Upper lobe of right lung (tissue), 1 donor: ENCODE data around the gene NUFIP2. TPM values are rescaled to one million over a fixed set of nuclear protein-coding genes. Genes with fewer than 3 reads are reported as not detected.
"Not testable (repeated sequence)": the region's sequence is repeated elsewhere in the genome, so short reads cannot be mapped to it uniquely, and the experiment has no call there.

Experiments
- ATAC-seq: fragments of 200-7000 bp; cut with Tn5 transposase; one replicate; pipeline ENCODE4 v1.9.1; 2020; ENCODE audit warnings: mild to moderate bottlenecking, moderate library complexity
- DNase-seq: peaks from one replicate; pipeline ENCODE4 v3.0.0-alpha.2; 2020
- H3K27ac ChIP-seq: fragments of 200-600 bp; one replicate; pipeline ENCODE4 v1.8.0; 2022
- H3K27me3 ChIP-seq: fragments of 200-600 bp; one replicate; pipeline ENCODE4 v1.8.0; 2022; ENCODE audit warnings: mild to moderate bottlenecking
- H3K36me3 ChIP-seq: fragments of 200-600 bp; one replicate; pipeline ENCODE4 v1.8.0; 2022
- H3K4me1 ChIP-seq: fragments of 200-600 bp; one replicate; pipeline ENCODE4 v1.8.0; 2022
- H3K4me3 ChIP-seq: fragments of 200-600 bp; one replicate; pipeline ENCODE4 v1.8.0; 2022; ENCODE audit warnings: mild to moderate bottlenecking
- H3K9me3 ChIP-seq: fragments of 200-600 bp; one replicate; pipeline ENCODE4 v1.8.0; 2022
- intact Hi-C: fragments of 100-400 bp; cut with DNase I; formaldehyde crosslinking; loops from one replicate; pipeline ENCODE4 v1.11.0; 2022
- total RNA-seq: library from RNA; stranded (reverse); fragmentation: NEBNext Ultra II Directional; extraction: Animal tissue kit (Norgen Biotek cat#: 25700); gene quantifications from one replicate; pipeline ENCODE4 v1.2.1, GENCODE V29; 2021
- TF ChIP-seq, protein P1 (sequence below): fragments of 200-600 bp; IDR thresholded peaks from one replicate; pipeline ENCODE4 v1.8.0; 2022; ENCODE audit warnings: antibody characterized with exemption
- donor health status: DM: no; HTN: yes; CAD: no; lungs with severe emphysema.

Gene NUFIP2
- total RNA-seq, 1 donor from 2014 or later, result 51.5 TPM

DNA sequence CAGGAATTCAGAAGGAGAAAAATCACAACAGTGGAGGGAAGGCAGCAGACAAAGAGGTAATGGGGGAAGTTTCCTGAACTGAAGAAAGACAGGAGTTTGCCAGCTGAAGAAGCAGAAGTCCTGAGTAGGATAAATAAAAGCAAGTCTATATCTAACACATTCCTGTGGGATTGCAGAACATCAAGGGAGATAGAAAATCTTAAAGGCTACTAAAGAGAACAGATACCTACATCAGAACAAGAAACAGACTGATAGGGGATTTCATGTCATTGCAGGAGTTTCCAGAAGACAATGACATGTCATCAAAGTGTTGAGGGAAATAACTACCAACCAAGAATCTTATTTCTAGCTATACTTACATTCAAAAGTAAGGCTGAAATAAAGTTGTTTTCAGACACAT is 68.6 kb downstream of the NUFIP2 start:
- Histone ChIP-seq H3K4me1 (no peaks in the 10 kb centered on the region), H3K36me3 (no peaks in the 10 kb centered on the region), H3K4me3 (no peak overlapping the region), H3K27me3 (no peaks in the 10 kb centered on the region), H3K27ac (no peak overlapping the region), H3K9me3 (no peaks in the 10 kb centered on the region)
- TF ChIP-seq, protein P1, sequence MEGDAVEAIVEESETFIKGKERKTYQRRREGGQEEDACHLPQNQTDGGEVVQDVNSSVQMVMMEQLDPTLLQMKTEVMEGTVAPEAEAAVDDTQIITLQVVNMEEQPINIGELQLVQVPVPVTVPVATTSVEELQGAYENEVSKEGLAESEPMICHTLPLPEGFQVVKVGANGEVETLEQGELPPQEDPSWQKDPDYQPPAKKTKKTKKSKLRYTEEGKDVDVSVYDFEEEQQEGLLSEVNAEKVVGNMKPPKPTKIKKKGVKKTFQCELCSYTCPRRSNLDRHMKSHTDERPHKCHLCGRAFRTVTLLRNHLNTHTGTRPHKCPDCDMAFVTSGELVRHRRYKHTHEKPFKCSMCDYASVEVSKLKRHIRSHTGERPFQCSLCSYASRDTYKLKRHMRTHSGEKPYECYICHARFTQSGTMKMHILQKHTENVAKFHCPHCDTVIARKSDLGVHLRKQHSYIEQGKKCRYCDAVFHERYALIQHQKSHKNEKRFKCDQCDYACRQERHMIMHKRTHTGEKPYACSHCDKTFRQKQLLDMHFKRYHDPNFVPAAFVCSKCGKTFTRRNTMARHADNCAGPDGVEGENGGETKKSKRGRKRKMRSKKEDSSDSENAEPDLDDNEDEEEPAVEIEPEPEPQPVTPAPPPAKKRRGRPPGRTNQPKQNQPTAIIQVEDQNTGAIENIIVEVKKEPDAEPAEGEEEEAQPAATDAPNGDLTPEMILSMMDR, result no peak
- intact Hi-C loops, result no loop called here
- DNase-seq (no peak), ATAC-seq (no peak)

DNA sequence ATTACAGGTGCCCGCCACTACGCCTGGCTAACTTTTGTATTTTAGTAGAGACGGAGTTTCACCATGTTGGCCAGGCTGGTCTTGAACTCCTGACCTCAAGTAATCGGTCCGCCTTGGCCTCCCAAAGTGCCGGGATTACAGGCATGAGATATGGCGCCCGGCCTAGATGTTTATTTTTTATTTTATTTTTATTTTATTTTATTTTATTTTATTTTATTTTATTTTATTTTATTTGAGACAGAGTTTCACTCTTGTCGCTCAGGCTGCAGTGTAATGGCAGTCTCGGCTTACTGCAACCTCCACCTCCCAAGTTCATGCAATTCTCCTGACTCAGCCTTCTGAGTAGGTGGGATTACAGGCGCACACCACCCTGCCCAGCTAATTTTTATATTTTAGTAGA is 72.6 kb downstream of the NUFIP2 start:
- H3K4me1 ChIP-seq, H3K4me3 ChIP-seq, H3K9me3 ChIP-seq, DNase-seq, intact Hi-C loops, H3K27me3 ChIP-seq, H3K36me3 ChIP-seq, H3K27ac ChIP-seq, ATAC-seq: not testable (repeated sequence)

DNA sequence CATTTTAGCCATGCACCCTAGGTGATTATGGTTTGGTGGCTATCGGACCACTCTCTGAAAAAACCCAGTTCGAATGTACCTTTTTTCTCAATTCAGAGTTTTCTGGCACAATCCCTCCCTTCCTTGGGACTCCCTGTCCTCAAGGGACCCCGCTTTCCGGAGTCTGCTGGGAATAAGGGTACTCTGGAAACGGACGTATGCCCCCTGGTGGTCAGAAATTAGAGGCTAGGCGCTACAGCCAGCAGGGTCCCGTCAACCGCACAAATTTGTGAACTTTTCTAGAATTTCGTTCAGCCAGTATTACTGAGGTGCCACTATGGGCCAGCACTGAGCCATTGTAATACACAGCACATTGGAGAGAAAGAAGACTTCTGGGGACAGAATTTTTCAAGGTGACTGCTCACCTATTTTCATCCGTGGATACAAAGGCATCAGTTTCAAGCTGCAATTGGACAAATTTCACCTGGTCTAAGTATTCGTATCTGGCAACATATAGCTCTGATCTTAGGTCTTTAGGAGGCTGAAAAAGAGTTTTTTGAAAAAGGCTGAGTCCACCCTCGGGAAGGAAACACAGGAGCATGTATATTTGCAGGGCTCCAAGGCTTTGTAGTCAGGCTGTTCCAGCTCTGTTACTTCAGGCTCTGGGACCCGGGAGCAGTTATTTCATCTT is 74.4 kb downstream of the NUFIP2 start:
- DNase-seq (peak; percentile 79), ATAC-seq (peak; percentile 95)
- no peaks in the 10 kb centered on the region for H3K27me3 ChIP-seq
- H3K27ac ChIP-seq, result no peak overlapping the region
- no peaks in the 10 kb centered on the region for H3K36me3 ChIP-seq
- TF ChIP-seq, protein P1, result peak; percentile 98
- peaks cover 6% of the 10 kb centered on the region for H3K4me1 ChIP-seq
- H3K9me3 ChIP-seq, result no peaks in the 10 kb centered on the region
- intact Hi-C loops, result loop anchor here (5.0 kb wide), 1 partner anchor 72 kb away; no protein-coding TSS in a partner anchor
- no peak overlapping the region for H3K4me3 ChIP-seq

DNA sequence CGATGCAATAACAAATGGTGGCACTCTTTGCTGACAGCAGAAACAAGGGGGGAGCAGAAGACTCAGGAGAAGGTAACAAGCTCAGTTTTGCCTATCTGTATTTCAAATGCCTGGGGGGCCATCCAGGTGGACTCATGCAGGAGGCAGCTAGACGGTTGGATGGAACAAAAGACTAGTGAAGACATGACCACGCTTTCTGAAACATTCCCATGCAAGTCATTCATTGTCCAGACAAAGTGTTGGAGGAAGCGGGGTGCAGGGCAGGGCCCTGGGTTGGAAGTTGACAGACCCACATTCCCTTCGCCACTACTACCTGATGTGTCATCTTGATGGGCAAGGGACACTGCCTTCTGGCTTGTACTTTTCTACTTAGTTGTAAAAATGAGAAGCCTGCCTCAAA is 77.1 kb downstream of the NUFIP2 start:
- DNase-seq, result no peak
- TF ChIP-seq, protein P1, result no peak

DNA sequence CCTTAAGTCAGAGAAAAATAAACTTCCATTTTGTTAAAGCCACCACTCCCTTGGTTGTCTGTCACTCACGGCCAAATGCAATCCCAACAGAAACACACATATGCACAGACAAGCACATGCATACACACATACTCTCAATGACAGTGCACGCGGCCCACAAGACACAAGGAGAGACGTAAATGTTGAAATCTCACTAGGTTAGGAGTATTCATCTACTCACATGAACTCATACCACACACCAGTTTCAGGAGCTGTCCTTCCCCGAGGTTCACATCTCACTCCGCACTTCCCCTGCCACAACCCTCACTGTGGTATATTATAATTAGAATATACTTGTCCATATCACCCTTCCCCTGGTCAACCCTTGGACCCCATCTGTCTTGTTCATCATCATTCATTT is 77.8 kb downstream of the NUFIP2 start:
- Histone ChIP-seq H3K4me1 (peaks cover 6% of the 10 kb centered on the region), H3K27ac (no peak overlapping the region), H3K9me3 (no peaks in the 10 kb centered on the region), H3K36me3 (no peaks in the 10 kb centered on the region), H3K27me3 (no peaks in the 10 kb centered on the region), H3K4me3 (no peak overlapping the region)
- TF ChIP-seq, protein P1, result no peak
- intact Hi-C loops, result loop anchor here (5.0 kb wide), 1 partner anchor 69 kb away; no protein-coding TSS in a partner anchor
- DNase-seq (no peak), ATAC-seq (no peak)

More for the DNA sequence above, 77.1 kb downstream of the NUFIP2 start:
- Histone ChIP-seq H3K27ac (no peak overlapping the region), H3K9me3 (no peaks in the 10 kb centered on the region), H3K4me1 (peaks cover 6% of the 10 kb centered on the region), H3K4me3 (no peak overlapping the region), H3K36me3 (no peaks in the 10 kb centered on the region), H3K27me3 (no peaks in the 10 kb centered on the region)
- ATAC-seq, result no peak
- intact Hi-C loops, result loop anchor here (5.0 kb wide), 1 partner anchor 70 kb away; no protein-coding TSS in a partner anchor

DNA sequence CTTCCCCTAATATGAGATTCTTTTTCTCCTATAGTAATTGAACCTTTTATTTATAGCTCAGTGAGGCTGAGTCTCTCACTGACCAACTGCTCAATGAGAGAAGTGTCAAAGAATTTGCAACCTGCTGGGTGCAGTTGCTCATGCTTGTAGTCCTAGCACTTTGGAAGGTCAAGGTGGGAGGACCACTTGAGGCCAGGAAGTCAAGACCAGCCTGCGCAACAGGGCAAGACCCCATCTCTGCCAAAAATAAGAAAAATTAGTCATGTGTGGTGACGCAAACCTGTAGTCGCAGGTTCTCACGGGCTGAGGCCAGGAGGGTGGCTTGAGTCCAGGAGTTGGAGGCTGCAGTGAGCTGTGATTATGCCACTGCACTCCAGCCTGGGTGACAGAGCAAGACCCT is 78.2 kb downstream of the NUFIP2 start:
- Histone ChIP-seq H3K4me3 (no peak overlapping the region), H3K4me1 (peaks cover 6% of the 10 kb centered on the region), H3K27me3 (no peaks in the 10 kb centered on the region), H3K36me3 (no peaks in the 10 kb centered on the region), H3K9me3 (no peaks in the 10 kb centered on the region), H3K27ac (no peak overlapping the region)
- no peak for DNase-seq
- intact Hi-C loops, result loop anchor here (5.0 kb wide), 1 partner anchor 68 kb away; no protein-coding TSS in a partner anchor
- TF ChIP-seq, protein P1, result no peak
- ATAC-seq, result no peak
